NCI-H345 treated with DMSO at 0.1 percent for 48 hours (cell line): ENCODE results near the gene RNF141.

Source experiments
- DNase-seq: peaks from one replicate; lab custom pipeline; 2025; ENCODE audit not compliant: unreplicated experiment; lab: John Stamatoyannopoulos, UW

RNF141 gene

GRCh38 chr11:10561947-10562346 is 21.0 kb upstream of the RNF141 start:
- no peak for DNase-seq

- no peak for DNase-seq
These were observed 20.2 kb upstream of the RNF141 start for GRCh38 chr11:10561043-10561818.

GRCh38 chr11:10558288-10558687 is 17.3 kb upstream of the RNF141 start:
- DNase-seq: no peak

- DNase-seq: no peak
These were observed 15.6 kb upstream of the RNF141 start for GRCh38 chr11:10556590-10556989.

- DNase-seq: no peak
These were observed 10.9 kb upstream of the RNF141 start for GRCh38 chr11:10551845-10552352.

GRCh38 chr11:10551290-10551592 is 10.3 kb upstream of the RNF141 start:
- DNase-seq: no peak

- DNase-seq: no peak
These were observed 9.7 kb upstream of the RNF141 start for GRCh38 chr11:10550503-10551289.

GRCh38 chr11:10544491-10545465 is 3.8 kb upstream of the RNF141 start:
- DNase-seq: no peak

GRCh38 chr11:10543782-10544181 is 2.8 kb upstream of the RNF141 start:
- no peak for DNase-seq

GRCh38 chr11:10542776-10543175 is 1.8 kb upstream of the RNF141 start:
- no peak for DNase-seq

- DNase-seq: no peak
These were observed 559 bp upstream of the RNF141 start for GRCh38 chr11:10541561-10541930.

GRCh38 chr11:10540546-10540914 is 457 bp downstream of the RNF141 start:
- DNase-seq: peak; percentile 40

- no peak for DNase-seq
These were observed 1.6 kb downstream of the RNF141 start for GRCh38 chr11:10539339-10539738.

GRCh38 chr11:10538924-10539323 is 2.1 kb downstream of the RNF141 start:
- DNase-seq: no peak

GRCh38 chr11:10537600-10537999 is 3.4 kb downstream of the RNF141 start:
- no peak for DNase-seq

- DNase-seq: no peak
These were observed 6.7 kb downstream of the RNF141 start for GRCh38 chr11:10534316-10534715.

- DNase-seq: no peak
These were observed 7.7 kb downstream of the RNF141 start for GRCh38 chr11:10533323-10533722.

GRCh38 chr11:10532526-10532925 is 8.5 kb downstream of the RNF141 start:
- DNase-seq: no peak

- no peak for DNase-seq
These were observed 11.7 kb downstream of the RNF141 start for GRCh38 chr11:10529279-10529678.

- DNase-seq: no peak
These were observed 12.9 kb downstream of the RNF141 start for GRCh38 chr11:10528121-10528520.
